GM12878 (cell line): ENCODE measurements around the gene GNAL. TPM values are rescaled to one million over a fixed set of nuclear protein-coding genes. Genes with fewer than 3 reads are reported as not detected.

ENCODE experiments used
- ATAC-seq: fragments of 200-7000 bp; cut with Tn5 transposase; 3 replicates; pipeline ENCODE4 v1.9.1; 2020; ENCODE audit warnings: mild to moderate bottlenecking, moderate library complexity
- BruUV-seq: library from RNA; stranded (reverse); fragments of 400-500 nt; replicated peaks from 2 replicates; lab custom pipeline; 2021; lab: Mats Ljungman, UMichigan
- CTCF ChIA-PET: fragments of 300-600 bp; sonication (Branson Sonifier 250); formaldehyde crosslinking; extraction: SDS; loops from one replicate; lab custom pipeline; 2021; ENCODE audit warnings: inconsistent platforms; lab: Yijun Ruan, JAX
- POLR2A ChIA-PET: fragments of 350-600 bp; formaldehyde crosslinking; extraction: SDS; loops from one replicate; lab custom pipeline; 2021; ENCODE audit warnings: inconsistent platforms; lab: Charles Lee
- RAD21 ChIA-PET: fragments of 300-600 bp; sonication (Branson Sonifier 250); formaldehyde crosslinking; loops from one replicate; lab custom pipeline; 2023; ENCODE audit warnings: antibody characterized with exemption; ENCODE audit not compliant: unreplicated experiment; lab: Charles Lee
- SMC1A ChIA-PET: fragments of 300-600 bp; sonication (Branson Sonifier 250); formaldehyde crosslinking; loops from one replicate; lab custom pipeline; 2023; ENCODE audit not compliant: unreplicated experiment, uncharacterized antibody; lab: Charles Lee
- DNase-seq: peaks from one replicate; pipeline ENCODE4 v3.0.0-alpha.2; 2011; ENCODE audit warnings: low read depth, low spot score
- FAIRE-seq: peaks from 3 replicates; lab custom pipeline; 2011; peaks lifted over from hg19 to GRCh38; lab: Jason Lieb, UNC
- H2AFZ ChIP-seq: 2 replicates; pipeline ENCODE4 v1.6.0; 2011; ENCODE audit warnings: low read depth, low read length, control low read depth; ENCODE audit not compliant: control insufficient read depth
- H3K27ac ChIP-seq: 2 replicates; pipeline ENCODE4 v1.5.1; 2011; ENCODE audit warnings: control low read depth; ENCODE audit not compliant: control insufficient read depth, insufficient read depth
- H3K27me3 ChIP-seq, 2 experiments: replicated peaks in 1 of 2; 2 replicates each; pipeline versions ENCODE4 v1.6.0 to v1.6.1; 2011; ENCODE audit warnings: low read length in 1 of 2; ENCODE audit not compliant: control insufficient read depth in 2 of 2, insufficient read depth in 2 of 2
- H3K36me3 ChIP-seq, 2 experiments: 2 replicates each; pipeline ENCODE4 v1.5.1; 2011; ENCODE audit warnings: low read length in 1 of 2; ENCODE audit not compliant: control insufficient read depth in 2 of 2, insufficient read depth in 2 of 2
- H3K4me1 ChIP-seq: 2 replicates; pipeline ENCODE4 v1.6.1; 2011; ENCODE audit warnings: mild to moderate bottlenecking, low read length, moderate library complexity, mixed read lengths; ENCODE audit not compliant: control insufficient read depth, insufficient read depth
- H3K4me2 ChIP-seq: 2 replicates; pipeline ENCODE4 v1.6.0; 2011; ENCODE audit warnings: control low read depth; ENCODE audit not compliant: control insufficient read depth, insufficient read depth
- H3K4me3 ChIP-seq: fragments of 200-600 bp; sonication (generic); 2 replicates; pipeline ENCODE4 v1.5.1; 2016
- H3K79me2 ChIP-seq: 2 replicates; pipeline ENCODE4 v1.6.0; 2011; ENCODE audit warnings: low read length; ENCODE audit not compliant: control insufficient read depth, insufficient read depth
- H3K9ac ChIP-seq: 2 replicates; pipeline ENCODE4 v1.8.0; 2011; ENCODE audit warnings: low read length, control low read depth, mixed read lengths; ENCODE audit not compliant: control insufficient read depth, insufficient read depth
- H3K9me3 ChIP-seq: replicated peaks from 3 replicates; pipeline ENCODE4 v1.5.1; 2011; ENCODE audit warnings: mild to moderate bottlenecking, low read length; ENCODE audit not compliant: control insufficient read depth, insufficient read depth
- H4K20me1 ChIP-seq: 2 replicates; pipeline ENCODE4 v1.6.0; 2011; ENCODE audit not compliant: control insufficient read depth, insufficient read depth
- IKZF2 ChIP-seq, 2 experiments: fragments of 450-650 bp; IDR thresholded peaks; 2 replicates each; pipeline ENCODE4 v1.6.1; 2017; ENCODE audit warnings: mild to moderate bottlenecking in 2 of 2, moderate library complexity in 2 of 2
- IRF4 ChIP-seq: IDR thresholded peaks from 2 replicates; pipeline ENCODE4 v1.6.1; 2011; ENCODE audit warnings: low read depth, low read length
- MTA3 ChIP-seq: IDR thresholded peaks from 2 replicates; pipeline ENCODE4 v1.6.1; 2012; ENCODE audit warnings: low read length, inconsistent platforms, borderline replicate concordance
- MYC ChIP-seq: IDR thresholded peaks from 2 replicates; pipeline ENCODE4 v1.6.1; 2011; ENCODE audit warnings: mild to moderate bottlenecking, low read length, moderate library complexity, inconsistent platforms; ENCODE audit not compliant: insufficient read depth, insufficient replicate concordance, insufficient read length, severe bottlenecking
- NBN ChIP-seq: fragments of 450-650 bp; IDR thresholded peaks from 2 replicates; pipeline ENCODE4 v1.6.1; 2016
- SIX5 ChIP-seq: IDR thresholded peaks from 2 replicates; pipeline ENCODE4 v1.6.1; 2011; ENCODE audit warnings: mild to moderate bottlenecking, low read depth, low read length, moderate library complexity; ENCODE audit not compliant: severe bottlenecking
- ZBTB40 ChIP-seq: fragments of 450-650 bp; IDR thresholded peaks from 2 replicates; pipeline ENCODE4 v1.6.1; 2016; ENCODE audit warnings: mild to moderate bottlenecking, moderate library complexity, borderline replicate concordance
- ZNF622 ChIP-seq: fragments of 450-650 bp; IDR thresholded peaks from 2 replicates; pipeline ENCODE4 v1.6.1; 2017; ENCODE audit warnings: mild to moderate bottlenecking, inconsistent platforms
- WGBS: methylation state at CpG from one replicate; pipeline ENCODE4 v1.1.6; 2016; ENCODE audit warnings: low lambda C conversion rate; ENCODE audit not compliant: insufficient replicate concordance, insufficient coverage; ENCODE audit errors: missing lambda C conversion rate; 5-methylcytosine and 5-hydroxymethylcytosine counted together
- in situ Hi-C: fragments of 300-500 bp; cut with MboI; formaldehyde crosslinking; loops from 9 replicates; pipeline ENCODE4 v1.14.3; 2018; ENCODE audit warnings: mixed read lengths
- intact Hi-C: fragments of 100-400 bp; cut with micrococcal nuclease; formaldehyde crosslinking; loops from one replicate; pipeline ENCODE4 v1.14.2; 2022; ENCODE audit not compliant: unreplicated experiment
- polyA plus RNA-seq, 11 experiments: library from polyadenylated mRNA; depleted of rRNA in 4 of 11; unstranded in 6 of 11; stranded (reverse) in 5 of 11; fragments of >200 nt; fragmentation: Nextera tagmentation in 4 of 11; fragmentation: Illumina TruSeq in 1 of 11; extraction: Ambion mirVana in 4 of 11; extraction: Trizol in 1 of 11; gene quantifications; 1 replicate in 1 of 11; 2 replicates in 10 of 11; pipeline versions ENCODE4 v1.2.1 to v1.2.3, GENCODE V29; 2011 to 2016; ENCODE audit warnings: inconsistent platforms in 2 of 11, missing spikeins in 2 of 11, low read depth in 1 of 11
- total RNA-seq, 4 experiments: library from RNA; depleted of rRNA in 3 of 4; stranded (reverse); fragments of >200 nt in 3 of 4; fragmentation: Illumina TruSeq in 1 of 4; extraction: Trizol in 1 of 4; gene quantifications; 2 replicates each; pipeline versions ENCODE4 v1.2.1 to v1.2.3, GENCODE V29; 2013 to 2021
- TF ChIP-seq, protein P1 (sequence below): IDR thresholded peaks from 2 replicates; pipeline ENCODE4 v1.6.1; 2012; ENCODE audit warnings: improper control_type of control experiment, low read depth, low read length; ENCODE audit not compliant: insufficient replicate concordance

The GNAL gene
- total and polyA plus RNA-seq, 10 of the 15 experiments (the other 5 are each of a cell fraction or from before 2014, with no cell fraction given) = 0.02 to 0.39 (median 0.05) TPM; not detected in 5

DNA sequence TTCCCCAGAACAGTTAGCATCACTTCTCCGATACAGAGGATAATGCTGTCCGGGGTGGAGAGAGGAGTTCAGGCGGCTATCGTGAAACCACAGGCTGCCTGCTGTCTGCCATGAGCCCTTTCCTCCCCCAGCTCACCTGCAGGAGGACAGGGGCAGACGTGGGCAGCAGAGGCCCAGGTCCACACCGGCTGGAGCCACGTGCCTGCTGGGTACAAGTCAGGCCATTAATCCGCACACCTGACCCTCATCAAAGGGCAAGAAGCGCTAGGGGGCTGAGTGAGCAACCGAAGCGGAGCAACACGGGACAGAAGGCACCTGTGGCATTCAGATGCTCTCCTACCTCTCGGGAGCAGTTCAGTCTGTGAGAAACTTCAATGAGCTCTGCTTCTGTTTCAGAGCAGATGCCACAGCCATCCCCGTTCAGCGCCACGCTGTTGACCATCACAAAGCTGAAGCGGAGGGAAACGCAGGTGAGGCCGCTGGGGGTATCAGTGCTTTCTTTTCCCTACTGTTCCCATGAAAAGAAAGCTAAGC, 197.6 kb downstream of the GNAL start:
- Histone ChIP-seq H3K79me2 (no peaks in the 10 kb centered on the region), H3K9ac (no peak overlapping the region), H4K20me1 (no peaks in the 10 kb centered on the region), H3K27me3 (no peaks in the 10 kb centered on the region), H3K4me2 (no peak overlapping the region), H2AFZ (no peak overlapping the region), H3K4me1 (peaks cover 19% of the 10 kb centered on the region), H3K9me3 (no peaks in the 10 kb centered on the region), H3K27ac (no peak overlapping the region), H3K4me3 (no peak overlapping the region), H3K36me3 (peaks cover 6 to 9% of the 10 kb centered on the region in 2 experiments; a peak in 2 of 4 replicates)
- DNase-seq (no peak), FAIRE-seq (no peak), ATAC-seq (no peak)
- no TSS peak for BruUV-seq
- POLR2A ChIA-PET = no interaction called here
- SMC1A ChIA-PET = interaction anchor here (1.2 kb wide), 2 partner anchors 20 to 36 kb away, joined by 3 to 4 read pairs; no protein-coding TSS in a partner anchor
- in situ Hi-C loops (no loop called here), intact Hi-C loops (no loop called here)
- 97% methylated on average over 19 of the region's 19 CpGs for WGBS
- CTCF ChIA-PET = interaction anchor here (1.8 kb wide), 1 partner anchor 12 kb away, joined by 4 read pairs; no protein-coding TSS in a partner anchor
- TF ChIP-seq MTA3 (no peak), NBN (no peak), IRF4 (no peak), ZBTB40 (no peak), IKZF2 (IDR thresholded peaks at IDR 0.05) (no peak), ZNF622 (no peak), SIX5 (no peak), MYC (no peak)
- TF ChIP-seq, protein P1, sequence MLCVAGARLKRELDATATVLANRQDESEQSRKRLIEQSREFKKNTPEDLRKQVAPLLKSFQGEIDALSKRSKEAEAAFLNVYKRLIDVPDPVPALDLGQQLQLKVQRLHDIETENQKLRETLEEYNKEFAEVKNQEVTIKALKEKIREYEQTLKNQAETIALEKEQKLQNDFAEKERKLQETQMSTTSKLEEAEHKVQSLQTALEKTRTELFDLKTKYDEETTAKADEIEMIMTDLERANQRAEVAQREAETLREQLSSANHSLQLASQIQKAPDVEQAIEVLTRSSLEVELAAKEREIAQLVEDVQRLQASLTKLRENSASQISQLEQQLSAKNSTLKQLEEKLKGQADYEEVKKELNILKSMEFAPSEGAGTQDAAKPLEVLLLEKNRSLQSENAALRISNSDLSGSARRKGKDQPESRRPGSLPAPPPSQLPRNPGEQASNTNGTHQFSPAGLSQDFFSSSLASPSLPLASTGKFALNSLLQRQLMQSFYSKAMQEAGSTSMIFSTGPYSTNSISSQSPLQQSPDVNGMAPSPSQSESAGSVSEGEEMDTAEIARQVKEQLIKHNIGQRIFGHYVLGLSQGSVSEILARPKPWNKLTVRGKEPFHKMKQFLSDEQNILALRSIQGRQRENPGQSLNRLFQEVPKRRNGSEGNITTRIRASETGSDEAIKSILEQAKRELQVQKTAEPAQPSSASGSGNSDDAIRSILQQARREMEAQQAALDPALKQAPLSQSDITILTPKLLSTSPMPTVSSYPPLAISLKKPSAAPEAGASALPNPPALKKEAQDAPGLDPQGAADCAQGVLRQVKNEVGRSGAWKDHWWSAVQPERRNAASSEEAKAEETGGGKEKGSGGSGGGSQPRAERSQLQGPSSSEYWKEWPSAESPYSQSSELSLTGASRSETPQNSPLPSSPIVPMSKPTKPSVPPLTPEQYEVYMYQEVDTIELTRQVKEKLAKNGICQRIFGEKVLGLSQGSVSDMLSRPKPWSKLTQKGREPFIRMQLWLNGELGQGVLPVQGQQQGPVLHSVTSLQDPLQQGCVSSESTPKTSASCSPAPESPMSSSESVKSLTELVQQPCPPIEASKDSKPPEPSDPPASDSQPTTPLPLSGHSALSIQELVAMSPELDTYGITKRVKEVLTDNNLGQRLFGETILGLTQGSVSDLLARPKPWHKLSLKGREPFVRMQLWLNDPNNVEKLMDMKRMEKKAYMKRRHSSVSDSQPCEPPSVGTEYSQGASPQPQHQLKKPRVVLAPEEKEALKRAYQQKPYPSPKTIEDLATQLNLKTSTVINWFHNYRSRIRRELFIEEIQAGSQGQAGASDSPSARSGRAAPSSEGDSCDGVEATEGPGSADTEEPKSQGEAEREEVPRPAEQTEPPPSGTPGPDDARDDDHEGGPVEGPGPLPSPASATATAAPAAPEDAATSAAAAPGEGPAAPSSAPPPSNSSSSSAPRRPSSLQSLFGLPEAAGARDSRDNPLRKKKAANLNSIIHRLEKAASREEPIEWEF = no peak
- RAD21 ChIA-PET = no interaction called here
